ENCODE data around the gene ANKRD40CL. TPM values are rescaled to one million over a fixed set of nuclear protein-coding genes. Genes with fewer than 3 reads are reported as not detected.

Gene ANKRD40CL
- polyA plus RNA-seq, 1 of the 3 experiments (the other 2 are of a cell fraction) = not detected

DNA sequence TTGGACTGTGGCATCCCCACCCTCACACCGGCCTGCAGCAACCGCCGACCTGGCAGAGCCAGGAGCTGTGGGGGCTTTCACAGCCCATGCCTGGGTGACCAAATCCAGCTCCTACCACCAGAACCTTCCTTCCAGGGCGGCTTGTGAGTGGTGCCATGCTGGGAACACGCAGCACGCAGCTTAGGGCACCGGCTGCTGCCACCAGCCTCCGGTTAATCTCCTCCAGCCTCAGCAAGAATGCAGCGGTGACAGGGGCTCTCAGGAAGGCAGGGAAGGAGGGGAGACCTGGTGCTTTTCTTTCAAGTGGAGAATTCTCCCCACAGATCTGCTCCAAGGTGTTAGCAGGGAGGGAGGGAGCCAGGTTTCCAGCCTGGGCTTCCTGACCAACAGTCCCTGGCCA lies 32.3 kb upstream of the ANKRD40CL start:
- Histone ChIP-seq H3K4me1 (ENCODE audit: control insufficient read depth in 1 of 2, insufficient read depth in 2 of 2, low read depth in 1 of 2, low read length in 1 of 2) (peaks cover 0 to 7% of the 10 kb centered on the region in 2 experiments; a peak in 1 of 4 replicates), H3K9me2 (no peaks in the 10 kb centered on the region), H2AFZ (ENCODE audit: low read depth) (no peak overlapping the region), H3K4me2 (no peak overlapping the region), H3K4me3 (ENCODE audit: low read depth in 2 of 2, low read length in 1 of 2) (no peak overlapping the region), H4K20me1 (ENCODE audit: insufficient read depth) (no peaks in the 10 kb centered on the region), H3K27ac (ENCODE audit: low read depth in 2 of 2, low read length in 1 of 2) (no peak overlapping the region), H3K79me2 (ENCODE audit: insufficient read depth) (no peaks in the 10 kb centered on the region), H3K9me3 (no peaks in the 10 kb centered on the region), H3F3A (replicated peaks; ENCODE audit: insufficient read depth) (no peaks in the 10 kb centered on the region), H3K9ac (no peak overlapping the region), H3K27me3 (ENCODE audit: insufficient read depth) (no peaks in the 10 kb centered on the region), H3K36me3 (replicated peaks in 1 of 2; ENCODE audit: control insufficient read depth in 1 of 2, insufficient read depth in 2 of 2, low read length in 1 of 2) (no peaks in the 10 kb centered on the region)
- TF ChIP-seq, protein P1, sequence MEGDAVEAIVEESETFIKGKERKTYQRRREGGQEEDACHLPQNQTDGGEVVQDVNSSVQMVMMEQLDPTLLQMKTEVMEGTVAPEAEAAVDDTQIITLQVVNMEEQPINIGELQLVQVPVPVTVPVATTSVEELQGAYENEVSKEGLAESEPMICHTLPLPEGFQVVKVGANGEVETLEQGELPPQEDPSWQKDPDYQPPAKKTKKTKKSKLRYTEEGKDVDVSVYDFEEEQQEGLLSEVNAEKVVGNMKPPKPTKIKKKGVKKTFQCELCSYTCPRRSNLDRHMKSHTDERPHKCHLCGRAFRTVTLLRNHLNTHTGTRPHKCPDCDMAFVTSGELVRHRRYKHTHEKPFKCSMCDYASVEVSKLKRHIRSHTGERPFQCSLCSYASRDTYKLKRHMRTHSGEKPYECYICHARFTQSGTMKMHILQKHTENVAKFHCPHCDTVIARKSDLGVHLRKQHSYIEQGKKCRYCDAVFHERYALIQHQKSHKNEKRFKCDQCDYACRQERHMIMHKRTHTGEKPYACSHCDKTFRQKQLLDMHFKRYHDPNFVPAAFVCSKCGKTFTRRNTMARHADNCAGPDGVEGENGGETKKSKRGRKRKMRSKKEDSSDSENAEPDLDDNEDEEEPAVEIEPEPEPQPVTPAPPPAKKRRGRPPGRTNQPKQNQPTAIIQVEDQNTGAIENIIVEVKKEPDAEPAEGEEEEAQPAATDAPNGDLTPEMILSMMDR (IDR thresholded peaks at IDR 0.05) = no peak
- no peak for TF ChIP-seq FOXJ3 (CRISPR knock-in tag; IDR thresholded peaks at IDR 0.05)
- POLR2A ChIA-PET = interaction anchor here (1.1 kb wide), 1 partner anchor 14 kb away, joined by 3 read pairs; no protein-coding TSS in a partner anchor
- WGBS (ENCODE audit: low lambda C conversion rate) = 80% methylated on average over 9 of the region's 9 CpGs
- CTCF ChIA-PET = interaction anchor here (0.7 to 8.9 kb wide), 8 partner anchors 9 to 53 kb away, joined by 3 to 95 read pairs (median 8); no protein-coding TSS in a partner anchor
- no peak for DNase-seq

DNA sequence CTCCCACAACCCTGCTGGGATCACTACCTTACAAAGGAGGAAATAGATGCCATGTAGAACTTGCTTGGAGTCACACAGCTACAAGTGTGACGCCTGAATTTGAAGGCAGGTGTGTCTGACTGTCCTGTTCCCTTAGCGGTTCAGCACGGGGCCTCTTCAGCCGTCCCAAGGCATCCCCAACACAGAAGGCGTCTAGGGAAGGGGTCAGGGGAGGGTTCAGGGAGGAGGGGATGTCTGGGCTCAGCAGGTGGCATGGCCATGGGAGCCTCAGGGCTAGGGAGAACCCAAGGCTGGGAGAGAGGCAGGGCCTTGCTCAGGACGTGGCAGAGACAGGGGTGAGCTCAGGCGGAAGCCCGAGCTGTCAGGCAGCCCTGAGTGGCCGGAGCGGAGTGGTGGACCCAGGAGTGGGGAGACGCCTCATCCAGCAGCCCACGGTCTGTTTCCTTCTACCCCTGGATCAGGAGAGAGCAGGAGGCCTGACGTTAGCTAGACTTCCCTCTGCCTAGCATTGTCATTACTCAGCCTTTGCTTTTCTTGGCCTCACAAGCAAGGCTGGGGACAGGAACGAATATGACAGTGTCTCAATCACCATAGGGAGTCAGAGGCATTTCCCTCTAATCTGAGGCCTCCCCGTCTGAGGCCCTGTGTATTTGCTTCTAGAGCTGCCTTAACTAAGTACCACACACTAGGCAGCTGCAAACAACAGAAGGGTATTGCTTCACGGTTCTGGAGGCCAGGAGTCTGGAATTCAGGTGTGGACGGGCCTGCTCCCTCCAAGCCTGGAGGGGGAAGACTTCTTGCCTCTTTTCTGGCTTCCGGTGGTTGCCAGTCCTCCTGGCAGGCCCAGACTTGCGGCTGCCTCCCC lies 31.3 kb upstream of the ANKRD40CL start:
- Histone ChIP-seq H3K9ac (no peak overlapping the region), H3F3A (replicated peaks; ENCODE audit: insufficient read depth) (no peaks in the 10 kb centered on the region), H2AFZ (ENCODE audit: low read depth) (no peak overlapping the region), H3K9me3 (no peaks in the 10 kb centered on the region), H4K20me1 (ENCODE audit: insufficient read depth) (no peaks in the 10 kb centered on the region), H3K4me2 (no peak overlapping the region), H3K27ac (ENCODE audit: low read depth in 2 of 2, low read length in 1 of 2) (no peak overlapping the region), H3K27me3 (ENCODE audit: insufficient read depth) (no peaks in the 10 kb centered on the region), H3K4me1 (ENCODE audit: control insufficient read depth in 1 of 2, insufficient read depth in 2 of 2, low read depth in 1 of 2, low read length in 1 of 2) (peaks cover 0 to 7% of the 10 kb centered on the region in 2 experiments; a peak in 1 of 4 replicates), H3K9me2 (no peaks in the 10 kb centered on the region), H3K79me2 (ENCODE audit: insufficient read depth) (no peaks in the 10 kb centered on the region), H3K4me3 (ENCODE audit: low read depth in 2 of 2, low read length in 1 of 2) (no peak overlapping the region), H3K36me3 (replicated peaks in 1 of 2; ENCODE audit: control insufficient read depth in 1 of 2, insufficient read depth in 2 of 2, low read length in 1 of 2) (no peaks in the 10 kb centered on the region)
- TF ChIP-seq EZH2phosphoT487 (IDR thresholded peaks at IDR 0.05; ENCODE audit: borderline replicate concordance, low read depth) = no peak
- TF ChIP-seq RXRA (IDR thresholded peaks at IDR 0.05; ENCODE audit: borderline replicate concordance, low read depth) = no peak
- TF ChIP-seq, protein P1 (IDR thresholded peaks at IDR 0.05) = no peak
- TF ChIP-seq NRF1 (IDR thresholded peaks at IDR 0.05; ENCODE audit: low read depth, low read length) = no peak
- TF ChIP-seq MEF2A (IDR thresholded peaks at IDR 0.05; ENCODE audit: borderline replicate concordance, low read depth) = no peak
- no peak for TF ChIP-seq RFX5 (IDR thresholded peaks at IDR 0.05; ENCODE audit: low read length)
- no peak for TF ChIP-seq TAF1 (IDR thresholded peaks at IDR 0.05; ENCODE audit: borderline replicate concordance, low read depth, low read length)
- TF ChIP-seq GABPA (IDR thresholded peaks at IDR 0.05; ENCODE audit: low read depth) = no peak
- no peak for TF ChIP-seq POLR2AphosphoS5 (IDR thresholded peaks at IDR 0.05; ENCODE audit: low read depth, low read length)
- TF ChIP-seq, protein P2, sequence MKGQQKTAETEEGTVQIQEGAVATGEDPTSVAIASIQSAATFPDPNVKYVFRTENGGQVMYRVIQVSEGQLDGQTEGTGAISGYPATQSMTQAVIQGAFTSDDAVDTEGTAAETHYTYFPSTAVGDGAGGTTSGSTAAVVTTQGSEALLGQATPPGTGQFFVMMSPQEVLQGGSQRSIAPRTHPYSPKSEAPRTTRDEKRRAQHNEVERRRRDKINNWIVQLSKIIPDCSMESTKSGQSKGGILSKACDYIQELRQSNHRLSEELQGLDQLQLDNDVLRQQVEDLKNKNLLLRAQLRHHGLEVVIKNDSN (IDR thresholded peaks at IDR 0.05; ENCODE audit: borderline replicate concordance, low read depth) = no peak
- DNase-seq = no peak
- ChIA-PET CTCF (interaction anchor here (0.7 to 8.9 kb wide), 8 partner anchors 8 to 54 kb away, joined by 3 to 95 read pairs (median 8); no protein-coding TSS in a partner anchor), POLR2A (no interaction called here)
- WGBS (ENCODE audit: low lambda C conversion rate) = 84% methylated on average over 19 of the region's 19 CpGs
